ENCODE measurements around the gene PSMC3. TPM values are rescaled to one million over a fixed set of nuclear protein-coding genes. Genes with fewer than 3 reads are reported as not detected.
A peak's percentile ranks its signal among the peaks of the same experiment; 100 is the strongest.

Gene PSMC3
- total and polyA plus RNA-seq, 9 of the 15 experiments (the other 6 are each of a cell fraction or from before 2014, with no cell fraction given) = 44.3 to 324 (median 240) TPM

DNA sequence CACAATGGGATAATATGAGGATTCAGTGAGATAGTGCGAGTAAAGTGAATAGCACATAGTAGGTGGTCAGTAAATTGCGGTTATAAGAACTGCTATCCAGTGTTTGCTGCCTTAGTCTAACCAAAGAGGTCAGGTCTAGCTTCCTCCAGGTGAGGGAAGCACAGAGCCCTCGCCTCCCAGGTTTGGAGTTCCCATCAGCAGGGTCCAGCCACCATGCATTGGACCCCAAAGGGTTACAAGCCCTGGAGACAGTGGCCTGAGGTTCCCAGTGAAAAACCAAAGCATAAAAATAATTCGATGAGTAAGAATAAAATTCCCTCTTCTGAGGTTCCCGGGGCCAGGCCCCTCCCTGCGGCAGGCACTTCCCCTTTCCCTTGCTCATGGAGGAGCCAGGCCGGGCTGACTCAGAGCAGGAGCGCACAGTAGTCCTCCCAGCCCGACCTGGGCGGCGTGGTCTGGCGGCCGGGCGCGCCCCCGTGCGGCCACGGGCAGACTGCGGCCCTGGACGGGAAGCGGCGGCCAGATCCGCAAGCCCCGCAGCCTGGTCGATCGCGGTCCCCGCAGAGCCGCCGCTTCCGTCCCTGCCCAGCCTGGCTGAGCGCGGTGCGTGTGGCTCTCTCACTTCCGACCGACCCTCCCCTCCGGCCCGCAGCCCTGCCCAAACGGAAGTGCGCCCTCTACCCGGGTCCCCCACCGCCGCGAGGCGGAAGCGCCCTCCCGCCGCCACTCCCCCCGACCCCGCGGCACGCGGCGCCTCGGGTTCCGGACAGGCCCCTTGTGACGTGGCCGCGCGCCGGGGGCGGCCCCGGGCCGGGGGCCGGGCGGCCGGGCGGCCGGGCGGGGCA lies 18.3 kb downstream of the PSMC3 start, which contains the start of gene SLC39A13 (continued):
- TF ChIP-seq, protein P1, sequence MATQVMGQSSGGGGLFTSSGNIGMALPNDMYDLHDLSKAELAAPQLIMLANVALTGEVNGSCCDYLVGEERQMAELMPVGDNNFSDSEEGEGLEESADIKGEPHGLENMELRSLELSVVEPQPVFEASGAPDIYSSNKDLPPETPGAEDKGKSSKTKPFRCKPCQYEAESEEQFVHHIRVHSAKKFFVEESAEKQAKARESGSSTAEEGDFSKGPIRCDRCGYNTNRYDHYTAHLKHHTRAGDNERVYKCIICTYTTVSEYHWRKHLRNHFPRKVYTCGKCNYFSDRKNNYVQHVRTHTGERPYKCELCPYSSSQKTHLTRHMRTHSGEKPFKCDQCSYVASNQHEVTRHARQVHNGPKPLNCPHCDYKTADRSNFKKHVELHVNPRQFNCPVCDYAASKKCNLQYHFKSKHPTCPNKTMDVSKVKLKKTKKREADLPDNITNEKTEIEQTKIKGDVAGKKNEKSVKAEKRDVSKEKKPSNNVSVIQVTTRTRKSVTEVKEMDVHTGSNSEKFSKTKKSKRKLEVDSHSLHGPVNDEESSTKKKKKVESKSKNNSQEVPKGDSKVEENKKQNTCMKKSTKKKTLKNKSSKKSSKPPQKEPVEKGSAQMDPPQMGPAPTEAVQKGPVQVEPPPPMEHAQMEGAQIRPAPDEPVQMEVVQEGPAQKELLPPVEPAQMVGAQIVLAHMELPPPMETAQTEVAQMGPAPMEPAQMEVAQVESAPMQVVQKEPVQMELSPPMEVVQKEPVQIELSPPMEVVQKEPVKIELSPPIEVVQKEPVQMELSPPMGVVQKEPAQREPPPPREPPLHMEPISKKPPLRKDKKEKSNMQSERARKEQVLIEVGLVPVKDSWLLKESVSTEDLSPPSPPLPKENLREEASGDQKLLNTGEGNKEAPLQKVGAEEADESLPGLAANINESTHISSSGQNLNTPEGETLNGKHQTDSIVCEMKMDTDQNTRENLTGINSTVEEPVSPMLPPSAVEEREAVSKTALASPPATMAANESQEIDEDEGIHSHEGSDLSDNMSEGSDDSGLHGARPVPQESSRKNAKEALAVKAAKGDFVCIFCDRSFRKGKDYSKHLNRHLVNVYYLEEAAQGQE (IDR thresholded peaks at IDR 0.05; ENCODE audit: borderline replicate concordance) = peak; percentile 93
- TF ChIP-seq, protein P1 (CRISPR knock-in tag; IDR thresholded peaks at IDR 0.05; ENCODE audit: low read depth) = peak; percentile 85
- TF ChIP-seq TAF15 (IDR thresholded peaks at IDR 0.05; ENCODE audit: low read depth, low read length) (no peak), MTA1 (IDR thresholded peaks at IDR 0.05; ENCODE audit: borderline replicate concordance) (no peak), RBM39 (optimal IDR thresholded peaks at IDR 0.05; ENCODE audit: low read depth, low read length) (no peak), CCAR2 (IDR thresholded peaks at IDR 0.05; ENCODE audit: low read depth, low read length) (no peak), ZSCAN29 (IDR thresholded peaks at IDR 0.05) (no peak; the same call in 1 of the 2 replicates), NCOA1 (IDR thresholded peaks at IDR 0.05; ENCODE audit: low read depth) (peak; percentile 92), ZNF165 (CRISPR knock-in tag; IDR thresholded peaks at IDR 0.05; ENCODE audit: borderline replicate concordance) (no peak), PHB2 (IDR thresholded peaks at IDR 0.05; ENCODE audit: low read depth) (no peak)
- TF ChIP-seq, protein P2, sequence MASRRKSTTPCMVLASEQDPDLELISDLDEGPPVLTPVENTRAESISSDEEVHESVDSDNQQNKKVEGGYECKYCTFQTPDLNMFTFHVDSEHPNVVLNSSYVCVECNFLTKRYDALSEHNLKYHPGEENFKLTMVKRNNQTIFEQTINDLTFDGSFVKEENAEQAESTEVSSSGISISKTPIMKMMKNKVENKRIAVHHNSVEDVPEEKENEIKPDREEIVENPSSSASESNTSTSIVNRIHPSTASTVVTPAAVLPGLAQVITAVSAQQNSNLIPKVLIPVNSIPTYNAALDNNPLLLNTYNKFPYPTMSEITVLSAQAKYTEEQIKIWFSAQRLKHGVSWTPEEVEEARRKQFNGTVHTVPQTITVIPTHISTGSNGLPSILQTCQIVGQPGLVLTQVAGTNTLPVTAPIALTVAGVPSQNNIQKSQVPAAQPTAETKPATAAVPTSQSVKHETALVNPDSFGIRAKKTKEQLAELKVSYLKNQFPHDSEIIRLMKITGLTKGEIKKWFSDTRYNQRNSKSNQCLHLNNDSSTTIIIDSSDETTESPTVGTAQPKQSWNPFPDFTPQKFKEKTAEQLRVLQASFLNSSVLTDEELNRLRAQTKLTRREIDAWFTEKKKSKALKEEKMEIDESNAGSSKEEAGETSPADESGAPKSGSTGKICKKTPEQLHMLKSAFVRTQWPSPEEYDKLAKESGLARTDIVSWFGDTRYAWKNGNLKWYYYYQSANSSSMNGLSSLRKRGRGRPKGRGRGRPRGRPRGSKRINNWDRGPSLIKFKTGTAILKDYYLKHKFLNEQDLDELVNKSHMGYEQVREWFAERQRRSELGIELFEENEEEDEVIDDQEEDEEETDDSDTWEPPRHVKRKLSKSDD (conservative IDR thresholded peaks at IDR 0.05; ENCODE audit: low read length) = 0 out of 2 replicates have a peak, but pooled peaks have one; percentile 79
- TF ChIP-seq, protein P3, sequence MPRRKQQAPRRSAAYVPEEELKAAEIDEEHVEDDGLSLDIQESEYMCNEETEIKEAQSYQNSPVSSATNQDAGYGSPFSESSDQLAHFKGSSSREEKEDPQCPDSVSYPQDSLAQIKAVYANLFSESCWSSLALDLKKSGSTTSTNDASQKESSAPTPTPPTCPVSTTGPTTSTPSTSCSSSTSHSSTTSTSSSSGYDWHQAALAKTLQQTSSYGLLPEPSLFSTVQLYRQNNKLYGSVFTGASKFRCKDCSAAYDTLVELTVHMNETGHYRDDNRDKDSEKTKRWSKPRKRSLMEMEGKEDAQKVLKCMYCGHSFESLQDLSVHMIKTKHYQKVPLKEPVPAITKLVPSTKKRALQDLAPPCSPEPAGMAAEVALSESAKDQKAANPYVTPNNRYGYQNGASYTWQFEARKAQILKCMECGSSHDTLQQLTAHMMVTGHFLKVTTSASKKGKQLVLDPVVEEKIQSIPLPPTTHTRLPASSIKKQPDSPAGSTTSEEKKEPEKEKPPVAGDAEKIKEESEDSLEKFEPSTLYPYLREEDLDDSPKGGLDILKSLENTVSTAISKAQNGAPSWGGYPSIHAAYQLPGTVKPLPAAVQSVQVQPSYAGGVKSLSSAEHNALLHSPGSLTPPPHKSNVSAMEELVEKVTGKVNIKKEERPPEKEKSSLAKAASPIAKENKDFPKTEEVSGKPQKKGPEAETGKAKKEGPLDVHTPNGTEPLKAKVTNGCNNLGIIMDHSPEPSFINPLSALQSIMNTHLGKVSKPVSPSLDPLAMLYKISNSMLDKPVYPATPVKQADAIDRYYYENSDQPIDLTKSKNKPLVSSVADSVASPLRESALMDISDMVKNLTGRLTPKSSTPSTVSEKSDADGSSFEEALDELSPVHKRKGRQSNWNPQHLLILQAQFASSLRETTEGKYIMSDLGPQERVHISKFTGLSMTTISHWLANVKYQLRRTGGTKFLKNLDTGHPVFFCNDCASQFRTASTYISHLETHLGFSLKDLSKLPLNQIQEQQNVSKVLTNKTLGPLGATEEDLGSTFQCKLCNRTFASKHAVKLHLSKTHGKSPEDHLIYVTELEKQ (CRISPR knock-in tag; IDR thresholded peaks at IDR 0.05) = no peak
